Raji (cell line): ENCODE measurements around the gene C1QC.

Experiments
- POLR2A ChIP-seq: IDR thresholded peaks from 2 replicates; pipeline ENCODE4 v1.6.1; 2011; ENCODE audit warnings: low read depth, low read length, control low read depth; ENCODE audit not compliant: insufficient read depth

C1QC gene

DNA sequence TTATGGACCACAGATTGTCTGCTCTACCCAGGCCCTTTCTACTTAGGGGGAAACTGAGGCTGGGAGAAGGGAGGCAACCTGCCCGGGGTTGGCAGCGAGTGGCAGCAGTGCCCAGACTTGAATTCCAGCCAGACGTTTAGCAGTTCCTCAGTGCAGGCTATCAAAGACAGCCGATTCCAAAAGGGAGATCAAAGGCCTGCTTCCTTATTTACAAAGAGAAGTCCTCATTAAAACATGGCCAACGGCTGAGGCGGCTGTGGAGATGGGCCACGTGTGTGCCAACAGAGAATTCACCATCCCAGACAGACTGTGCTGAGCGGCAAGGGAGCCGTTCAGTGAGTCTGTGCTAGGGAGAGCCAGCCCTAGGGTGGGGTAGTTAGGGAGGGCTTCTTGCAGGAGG, 37.3 kb downstream of the C1QC start:
- TF ChIP-seq POLR2A = no peak

DNA sequence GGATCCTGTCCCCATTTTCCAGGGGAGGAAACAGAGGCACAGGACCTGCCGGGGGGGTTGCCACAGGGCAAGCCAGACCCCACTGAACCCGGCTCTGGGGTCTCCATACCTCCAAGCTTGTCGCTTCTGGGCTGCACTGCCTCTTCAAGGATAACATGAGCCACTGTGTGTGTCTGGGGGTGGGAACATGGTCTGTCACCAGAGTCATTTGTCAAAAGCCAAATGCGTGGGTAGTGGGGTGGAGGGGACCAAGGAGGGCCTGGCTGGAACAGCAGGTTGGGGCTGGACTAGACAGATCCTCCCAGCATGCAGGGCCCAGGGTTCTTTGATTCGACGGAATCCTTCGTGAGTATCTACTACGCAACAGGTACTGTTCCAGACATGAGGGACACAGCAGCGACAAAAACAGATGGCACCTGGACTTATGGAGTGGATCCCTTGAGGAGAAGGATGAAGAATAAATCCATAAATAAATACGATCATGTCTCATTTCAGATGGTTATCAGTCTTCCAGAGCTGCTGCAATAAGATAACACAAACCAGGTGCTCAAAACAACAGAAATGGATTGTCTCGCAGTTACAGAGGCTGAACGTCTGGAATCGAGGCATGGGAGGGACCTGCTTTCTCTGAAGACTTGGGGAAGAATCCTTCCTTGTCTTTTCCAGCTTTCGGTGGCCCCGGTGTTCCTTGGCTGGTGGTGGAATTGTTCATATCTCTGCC, 38.3 kb downstream of the C1QC start:
- TF ChIP-seq POLR2A = no peak

DNA sequence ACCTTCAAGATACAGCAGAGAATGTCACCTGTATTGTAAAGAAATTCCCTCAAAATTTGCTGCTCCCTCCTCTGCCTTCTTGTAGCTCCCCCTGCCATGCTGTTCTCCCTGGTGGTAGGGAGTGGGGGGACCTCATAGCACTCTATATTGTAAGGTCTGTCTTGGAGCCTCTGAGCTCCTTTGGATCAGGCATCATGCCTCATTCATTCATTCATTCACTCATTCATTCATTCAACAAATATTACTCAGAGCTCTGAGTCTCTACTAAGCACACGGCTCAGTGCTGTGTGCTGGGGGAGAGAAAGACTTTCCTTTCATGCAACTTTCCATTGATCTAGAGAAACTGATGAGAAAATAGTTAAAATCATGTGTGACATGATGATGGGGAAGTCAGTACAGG, 40.1 kb downstream of the C1QC start:
- no peak for TF ChIP-seq POLR2A

DNA sequence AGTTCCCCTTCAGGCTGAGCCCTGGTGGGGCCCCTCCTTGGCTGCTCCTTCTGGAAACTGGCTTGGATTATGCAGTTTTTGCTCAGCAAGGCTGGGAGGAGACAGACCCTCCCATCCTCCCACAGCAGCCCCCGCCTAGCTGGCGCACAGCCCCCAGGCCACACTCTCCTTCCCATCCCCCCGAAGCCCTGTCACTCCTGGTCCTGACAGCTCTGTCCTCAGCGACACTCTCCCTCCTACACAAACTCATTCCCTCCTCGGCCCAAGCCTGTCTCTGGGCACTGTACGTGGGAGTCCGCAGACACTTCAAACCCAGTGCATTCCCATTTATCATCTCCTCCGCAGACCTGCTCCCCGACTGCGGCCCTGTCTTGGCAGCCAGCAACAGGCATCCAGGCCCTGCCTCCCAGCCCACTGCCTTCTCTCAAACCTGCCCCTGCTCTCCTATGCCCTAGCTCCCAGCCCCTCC, 42.2 kb downstream of the C1QC start:
- TF ChIP-seq POLR2A = no peak

DNA sequence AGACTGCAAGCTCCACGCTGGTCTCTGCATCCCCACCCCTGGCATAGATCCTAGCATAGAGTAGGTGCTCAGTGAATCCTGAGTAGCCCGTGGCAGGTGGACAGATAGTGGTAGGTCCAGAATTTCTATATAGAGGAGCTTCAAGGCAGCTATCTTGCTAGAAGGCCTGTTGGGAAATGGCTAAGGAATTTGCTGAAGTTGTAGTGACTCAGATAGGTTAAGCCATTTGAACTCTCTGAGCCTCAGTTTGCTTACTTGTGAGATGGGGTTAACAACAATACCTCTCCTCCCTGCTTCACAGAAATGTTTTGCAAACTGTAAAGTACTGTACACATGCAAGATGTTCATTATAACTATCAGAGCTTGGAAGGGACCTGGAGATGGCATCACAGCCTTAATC, 43.8 kb downstream of the C1QC start:
- no peak for TF ChIP-seq POLR2A

DNA sequence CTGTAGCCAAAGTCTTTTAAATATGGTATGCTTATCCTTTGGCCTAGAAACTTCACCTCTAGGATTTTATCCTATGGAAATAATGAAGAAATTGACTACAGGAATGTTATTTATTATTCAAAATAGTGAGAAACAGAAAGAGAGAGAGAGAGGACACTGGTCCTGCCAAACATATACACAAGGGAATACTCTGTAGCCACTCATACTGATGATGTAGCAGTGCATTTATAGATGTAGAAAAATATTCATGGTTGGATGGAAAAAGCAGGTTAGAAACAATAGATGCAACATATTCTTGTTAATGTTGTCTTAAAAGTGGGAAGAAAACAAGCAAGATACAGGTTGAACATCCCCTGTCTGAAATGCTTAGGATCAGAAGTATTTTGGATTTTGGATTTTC, 45.0 kb downstream of the C1QC start:
- TF ChIP-seq POLR2A = no peak

DNA sequence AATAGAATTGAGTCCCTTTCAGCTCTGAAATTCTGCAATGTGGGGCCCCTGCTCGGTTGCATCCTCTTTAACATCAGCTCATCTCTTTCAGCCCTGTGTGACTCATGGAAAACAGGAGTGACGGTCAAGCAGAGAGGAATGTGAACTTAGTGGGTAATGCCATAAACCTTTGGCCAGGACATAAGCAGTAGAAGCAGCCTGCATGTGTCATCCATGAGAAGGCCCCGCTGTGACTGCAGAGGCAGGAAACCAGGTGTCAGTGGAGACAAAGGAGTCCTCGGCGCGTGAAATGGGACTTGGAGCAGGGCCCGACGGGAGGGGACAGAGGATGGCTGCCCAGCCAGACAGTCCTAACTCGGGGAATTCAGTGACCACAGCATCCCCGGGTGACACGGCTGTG, 46.1 kb downstream of the C1QC start:
- no peak for TF ChIP-seq POLR2A

DNA sequence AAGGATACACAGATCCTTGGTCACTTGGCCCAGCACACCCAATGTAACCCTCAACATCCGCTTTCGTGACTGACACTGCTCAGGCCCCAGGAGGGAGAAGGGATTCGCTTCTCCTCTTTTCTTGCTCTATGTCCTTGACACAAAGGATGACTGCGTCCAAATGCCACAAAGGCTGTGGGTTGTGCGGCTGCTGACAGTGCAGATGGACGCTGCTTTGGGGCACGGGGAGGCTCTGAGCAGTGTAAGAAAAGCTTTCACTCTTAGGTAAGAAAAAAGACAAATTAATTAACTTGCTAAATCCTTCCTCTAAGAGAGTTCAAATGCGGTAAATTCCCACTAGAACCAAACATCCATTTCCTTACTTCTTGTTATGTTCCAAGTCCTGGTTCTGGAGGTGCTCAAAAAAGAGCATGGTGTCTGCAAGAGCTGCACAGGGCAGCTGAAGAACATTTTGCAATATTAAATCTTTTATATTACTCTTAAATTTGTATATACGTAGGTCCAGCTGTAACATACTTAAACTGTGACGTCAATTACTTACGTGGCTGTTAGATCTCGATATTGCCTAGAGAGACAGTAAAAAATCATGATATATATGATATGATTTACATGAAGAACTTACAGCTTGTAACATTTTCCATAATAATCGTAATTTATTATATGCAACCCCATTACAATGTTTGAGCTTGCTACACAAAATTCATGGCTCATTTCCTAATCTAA, 47.8 kb downstream of the C1QC start:
- no peak for TF ChIP-seq POLR2A

DNA sequence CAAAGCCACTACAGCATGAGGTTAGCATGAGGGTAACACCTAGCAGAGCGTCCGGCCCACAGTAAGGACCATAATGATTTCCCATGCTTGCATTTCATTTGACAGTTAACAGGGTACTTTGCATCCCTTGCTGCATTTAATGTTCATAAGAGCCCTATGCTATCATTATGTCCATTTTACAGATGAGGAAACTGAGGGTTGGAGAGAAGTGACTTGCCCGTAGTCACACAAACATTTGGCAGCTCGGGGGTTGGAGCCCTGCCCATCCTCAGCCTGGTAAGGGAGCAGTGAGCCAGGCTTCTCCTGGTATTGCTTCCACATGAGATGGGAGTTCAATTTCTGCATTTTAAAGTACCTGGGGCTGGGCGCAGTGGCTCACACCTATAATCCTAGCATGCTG, 50.7 kb downstream of the C1QC start:
- TF ChIP-seq POLR2A = no peak

DNA sequence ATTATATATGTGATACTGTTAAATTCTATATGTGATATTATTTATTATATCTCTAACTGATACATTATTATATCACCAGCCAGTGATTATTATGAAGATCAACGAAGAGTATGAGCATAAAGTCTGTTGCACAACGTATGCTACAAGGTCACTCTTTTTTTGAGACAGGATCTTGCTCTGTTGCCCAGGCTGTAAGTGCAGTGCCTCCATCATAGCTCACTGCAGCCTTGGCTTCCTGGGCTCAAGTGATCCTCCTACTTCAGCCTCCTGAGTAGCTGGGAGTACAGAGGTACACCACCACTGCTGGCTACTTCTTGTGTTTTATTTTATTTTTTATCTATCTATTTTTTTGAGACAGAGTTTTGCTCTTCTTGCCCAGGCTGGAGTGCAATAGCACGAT, 53.2 kb downstream of the C1QC start:
- no peak for TF ChIP-seq POLR2A
